BJ (cell line): ENCODE results near the gene DOCK1. TPM values are rescaled to one million over a fixed set of nuclear protein-coding genes. Genes with fewer than 3 reads are reported as not detected.

Source experiments
- CTCF ChIA-PET: fragments of 350-600 bp; formaldehyde crosslinking; extraction: SDS; loops from one replicate; lab custom pipeline; 2021; ENCODE audit warnings: antibody characterized with exemption, inconsistent platforms; lab: Yijun Ruan, JAX
- POLR2A ChIA-PET: fragments of 300-600 bp; sonication (Branson Sonifier 250); formaldehyde crosslinking; extraction: SDS; loops from one replicate; lab custom pipeline; 2021; ENCODE audit warnings: antibody characterized with exemption; lab: Charles Lee
- DNase-seq: peaks from one replicate; pipeline ENCODE4 v3.0.0-alpha.2; 2011; ENCODE audit warnings: low read depth
- H3K27me3 ChIP-seq: 2 replicates; pipeline ENCODE4 v1.6.0; 2011; ENCODE audit warnings: low read length; ENCODE audit not compliant: control insufficient read depth, insufficient read depth
- H3K36me3 ChIP-seq: 2 replicates; pipeline ENCODE4 v1.5.1; 2011; ENCODE audit warnings: low read length; ENCODE audit not compliant: control insufficient read depth, insufficient read depth
- H3K4me3 ChIP-seq: 2 replicates; pipeline ENCODE4 v1.5.1; 2011; ENCODE audit warnings: low read depth, mild to moderate bottlenecking, control low read depth, low read length
- CTCF ChIP-seq: IDR thresholded peaks from 2 replicates; pipeline ENCODE4 v1.5.1; 2011; ENCODE audit warnings: low read depth, mild to moderate bottlenecking, control low read depth, inconsistent platforms, low read length, moderate library complexity; ENCODE audit not compliant: insufficient read depth
- polyA plus RNA-seq: library from polyadenylated mRNA; depleted of rRNA; stranded (reverse); fragments of >200 nt; gene quantifications from 2 replicates; pipeline ENCODE4 v1.2.3, GENCODE V29; 2011

DOCK1 gene
- polyA plus RNA-seq, 1 experiment = 20.0 TPM

GRCh38 chr10:126872135-126872534 is 33.1 kb upstream of the DOCK1 start:
- no peaks in the 10 kb centered on the region; the same call in none of the 2 replicates for H3K27me3 ChIP-seq
- TF ChIP-seq CTCF = no peak
- DNase-seq = no peak
- no peak overlapping the region for H3K4me3 ChIP-seq
- CTCF ChIA-PET = interaction anchor here (0.9 kb wide), 1 partner anchor 1139 kb away, joined by 3 read pairs; no protein-coding TSS in a partner anchor
- POLR2A ChIA-PET = no interaction called here
- no peaks in the 10 kb centered on the region for H3K36me3 ChIP-seq

DNA sequence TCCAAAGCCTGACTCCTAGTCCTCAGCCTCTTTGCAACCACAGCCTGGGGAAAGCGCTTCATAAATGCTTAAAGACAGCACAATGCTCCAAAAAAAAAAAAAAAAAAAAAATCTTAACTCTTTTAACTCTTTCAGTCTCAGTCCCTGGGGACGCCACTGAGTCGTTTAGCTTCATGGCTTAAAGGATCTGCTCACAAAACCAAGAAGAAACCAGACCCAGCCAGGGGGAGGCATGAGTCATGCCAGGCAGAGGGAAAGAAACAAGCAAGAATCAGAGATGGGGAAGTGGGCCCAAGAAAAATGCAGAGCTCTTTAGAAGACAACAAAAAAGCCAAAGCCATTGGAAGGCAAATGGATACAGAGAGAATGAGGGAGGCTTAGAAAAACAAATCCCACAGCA is 32.5 kb upstream of the DOCK1 start:
- no peak overlapping the region for H3K4me3 ChIP-seq
- TF ChIP-seq CTCF = no peak
- H3K27me3 ChIP-seq = no peaks in the 10 kb centered on the region; the same call in none of the 2 replicates
- CTCF ChIA-PET = no interaction called here
- POLR2A ChIA-PET = no interaction called here
- H3K36me3 ChIP-seq = no peaks in the 10 kb centered on the region
- DNase-seq = no peak

DNA sequence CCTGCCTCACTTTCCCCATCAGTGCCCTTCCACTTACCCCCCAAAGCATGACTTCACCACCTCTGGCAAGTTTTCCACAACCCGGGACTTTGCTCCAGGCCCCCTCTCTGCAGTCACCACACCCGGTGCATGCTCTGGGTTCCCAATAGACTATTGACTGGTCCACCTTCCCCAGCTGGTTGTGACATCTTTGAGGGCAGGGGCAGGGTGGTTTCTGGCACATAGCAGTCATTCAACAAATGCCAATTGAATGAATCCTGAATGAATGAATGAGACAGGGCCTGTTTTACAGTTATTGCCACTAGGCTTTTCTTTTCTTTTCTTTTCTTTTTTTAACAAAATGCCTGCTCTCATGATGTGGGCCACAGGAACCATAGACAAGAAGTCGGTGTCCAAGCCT is 28.8 kb upstream of the DOCK1 start:
- ChIA-PET POLR2A (no interaction called here), CTCF (no interaction called here)
- no peak for TF ChIP-seq CTCF
- no peaks in the 10 kb centered on the region for H3K36me3 ChIP-seq
- no peak overlapping the region for H3K4me3 ChIP-seq
- no peaks in the 10 kb centered on the region; the same call in none of the 2 replicates for H3K27me3 ChIP-seq
- no peak for DNase-seq

DNA sequence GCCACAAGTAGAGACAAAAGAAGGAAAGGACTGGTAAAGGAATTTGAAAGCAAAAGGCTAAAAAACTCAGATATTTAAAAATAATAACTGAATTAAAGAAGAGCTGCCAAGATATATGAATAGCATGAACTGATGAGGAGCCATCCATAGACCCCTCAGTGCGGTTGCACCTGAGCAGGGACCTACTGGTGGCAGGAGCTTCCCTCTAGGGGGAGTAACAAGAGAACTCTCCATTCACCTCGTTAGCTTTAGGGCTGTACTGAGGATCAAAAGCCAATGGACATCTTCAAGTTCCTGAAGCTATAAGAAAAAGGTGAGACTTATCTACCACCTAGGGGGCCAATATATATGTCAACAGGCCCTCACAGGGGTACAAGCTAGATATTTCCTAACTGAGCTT is 27.8 kb upstream of the DOCK1 start:
- Histone ChIP-seq H3K36me3 (no peaks in the 10 kb centered on the region), H3K4me3 (no peak overlapping the region), H3K27me3 (no peaks in the 10 kb centered on the region; the same call in none of the 2 replicates)
- POLR2A ChIA-PET = no interaction called here
- CTCF ChIA-PET = no interaction called here
- DNase-seq = no peak
- TF ChIP-seq CTCF = no peak

DNA sequence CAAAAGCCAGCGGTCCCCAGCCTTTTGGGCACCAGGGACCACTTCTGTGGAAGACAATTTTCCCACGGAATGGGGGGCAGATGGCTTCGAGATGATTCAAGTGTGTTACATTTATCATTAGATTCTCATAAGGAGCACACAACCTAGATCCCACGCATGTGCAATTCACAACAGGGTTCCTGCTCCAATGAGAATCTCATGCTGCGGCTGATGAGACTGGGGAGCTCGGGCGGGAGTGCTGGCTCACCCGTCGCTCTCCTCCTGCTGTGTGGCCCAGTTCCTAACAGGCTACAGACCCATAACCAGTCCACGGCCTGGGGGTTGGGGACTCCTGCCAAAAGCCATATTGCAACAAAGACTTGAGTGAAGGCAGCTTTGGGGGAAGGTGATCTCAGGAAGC is 26.6 kb upstream of the DOCK1 start:
- ChIA-PET CTCF (no interaction called here), POLR2A (no interaction called here)
- Histone ChIP-seq H3K27me3 (no peaks in the 10 kb centered on the region; the same call in none of the 2 replicates), H3K36me3 (no peaks in the 10 kb centered on the region), H3K4me3 (no peak overlapping the region)
- no peak for DNase-seq
- no peak for TF ChIP-seq CTCF
